Neuronal stem cell (in vitro differentiated cells): ENCODE measurements around the gene LCN6.
"Not testable (repeated sequence)": the region's sequence is repeated elsewhere in the genome, so short reads cannot be mapped to it uniquely, and the experiment has no call there.

Experiments
- DNase-seq: peaks from one replicate; pipeline ENCODE4 v3.0.0-alpha.2; 2013; ENCODE audit warnings: low spot score
- H2AFZ ChIP-seq: one replicate; pipeline ENCODE4 v1.6.1; 2013; ENCODE audit warnings: mild to moderate bottlenecking, low read length, inconsistent platforms
- H2AK5ac ChIP-seq: 2 replicates; pipeline ENCODE4 v1.6.1; 2013; ENCODE audit warnings: low read depth, mild to moderate bottlenecking, inconsistent platforms, low read length, moderate library complexity, mixed read lengths
- H2BK120ac ChIP-seq: 2 replicates; pipeline ENCODE4 v1.6.1; 2013; ENCODE audit warnings: low read depth, mild to moderate bottlenecking, inconsistent platforms, low read length, moderate library complexity, mixed read lengths
- H2BK12ac ChIP-seq: one replicate; pipeline ENCODE4 v1.6.1; 2013; ENCODE audit warnings: low read length, inconsistent platforms
- H2BK15ac ChIP-seq: 2 replicates; pipeline ENCODE4 v1.6.1; 2013; ENCODE audit warnings: mild to moderate bottlenecking, low read length, inconsistent platforms, mixed read lengths
- H2BK5ac ChIP-seq: one replicate; pipeline ENCODE4 v1.6.1; 2013; ENCODE audit warnings: inconsistent platforms, mild to moderate bottlenecking, low read length, moderate library complexity
- H3K14ac ChIP-seq: one replicate; pipeline ENCODE4 v1.6.1; 2013; ENCODE audit warnings: low read length, inconsistent platforms
- H3K18ac ChIP-seq: 2 replicates; pipeline ENCODE4 v1.6.1; 2013; ENCODE audit warnings: low read length, inconsistent platforms
- H3K23ac ChIP-seq: 2 replicates; pipeline ENCODE4 v1.6.1; 2013; ENCODE audit warnings: low read depth, mild to moderate bottlenecking, mixed read lengths, low read length, inconsistent platforms; ENCODE audit not compliant: poor library complexity
- H3K27ac ChIP-seq: replicated peaks from 3 replicates; pipeline ENCODE4 v1.5.1; 2013; ENCODE audit warnings: low read length, inconsistent platforms
- H3K27me3 ChIP-seq, 3 experiments: 2 replicates each; pipeline ENCODE4 v1.6.1; 2013; ENCODE audit warnings: low read length in 3 of 3, mild to moderate bottlenecking in 2 of 3, inconsistent platforms in 1 of 3, low read depth in 1 of 3, mixed read lengths in 1 of 3, moderate library complexity in 1 of 3; ENCODE audit not compliant: control insufficient read depth in 3 of 3, insufficient read depth in 3 of 3
- H3K36me3 ChIP-seq, 2 donors: replicated peaks in 1 of 2; 2 replicates each; pipeline ENCODE4 v1.6.1; 2013; ENCODE audit warnings: low read length in 2 of 2; ENCODE audit not compliant: control insufficient read depth in 2 of 2, insufficient read depth in 2 of 2
- H3K4ac ChIP-seq: 2 replicates; pipeline ENCODE4 v1.6.1; 2013; ENCODE audit warnings: inconsistent platforms, mild to moderate bottlenecking, low read length, moderate library complexity
- H3K4me1 ChIP-seq, 2 donors: 1 replicate in 1 of 2; 2 replicates in 1 of 2; pipeline ENCODE4 v1.6.1; 2013; ENCODE audit warnings: low read length in 2 of 2, low read depth in 1 of 2; ENCODE audit not compliant: control insufficient read depth in 2 of 2, insufficient read depth in 1 of 2
- H3K4me2 ChIP-seq: one replicate; pipeline ENCODE4 v1.6.1; 2013; ENCODE audit warnings: mild to moderate bottlenecking, low read length, inconsistent platforms; ENCODE audit not compliant: insufficient read depth, poor library complexity, severe bottlenecking
- H3K4me3 ChIP-seq, 2 donors: 2 replicates each; pipeline ENCODE4 v1.5.1; 2013; ENCODE audit warnings: low read length in 2 of 2, mild to moderate bottlenecking in 2 of 2, inconsistent platforms in 1 of 2, moderate library complexity in 1 of 2
- H3K79me1 ChIP-seq: one replicate; pipeline ENCODE4 v1.6.1; 2013; ENCODE audit warnings: low read depth, mild to moderate bottlenecking, inconsistent platforms, low read length, moderate library complexity
- H3K9ac ChIP-seq: one replicate; pipeline ENCODE4 v1.6.1; 2013; ENCODE audit warnings: mild to moderate bottlenecking, low read depth, low read length, inconsistent platforms; ENCODE audit not compliant: poor library complexity
- H3K9me3 ChIP-seq, 2 donors: replicated peaks in 1 of 2; 2 replicates each; pipeline versions ENCODE3 to v1.6.1; 2013; ENCODE audit warnings: low read length in 2 of 2, mild to moderate bottlenecking in 2 of 2, inconsistent platforms in 1 of 2, low read depth in 1 of 2, mixed read lengths in 1 of 2, moderate library complexity in 1 of 2; ENCODE audit not compliant: control insufficient read depth in 2 of 2, insufficient read depth in 1 of 2
- H4K8ac ChIP-seq: one replicate; pipeline ENCODE4 v1.6.1; 2013; ENCODE audit warnings: low read depth, mild to moderate bottlenecking, inconsistent platforms, low read length, moderate library complexity
- H4K91ac ChIP-seq: one replicate; pipeline ENCODE4 v1.6.1; 2013; ENCODE audit warnings: low read length, low read depth, mild to moderate bottlenecking, inconsistent platforms; ENCODE audit not compliant: poor library complexity
- WGBS, 2 donors: extraction: QIAGEN DNeasy Blood & Tissue Kit; methylation state at CpG; one replicate each; pipeline ENCODE4 v1.1.7; 2013; ENCODE audit warnings: missing lambda C conversion rate in 2 of 2, mixed read lengths in 1 of 2; ENCODE audit not compliant: insufficient read length in 2 of 2, insufficient replicate concordance in 1 of 2; ENCODE audit errors: extremely low coverage in 2 of 2; 5-methylcytosine and 5-hydroxymethylcytosine counted together

LCN6 gene

DNA sequence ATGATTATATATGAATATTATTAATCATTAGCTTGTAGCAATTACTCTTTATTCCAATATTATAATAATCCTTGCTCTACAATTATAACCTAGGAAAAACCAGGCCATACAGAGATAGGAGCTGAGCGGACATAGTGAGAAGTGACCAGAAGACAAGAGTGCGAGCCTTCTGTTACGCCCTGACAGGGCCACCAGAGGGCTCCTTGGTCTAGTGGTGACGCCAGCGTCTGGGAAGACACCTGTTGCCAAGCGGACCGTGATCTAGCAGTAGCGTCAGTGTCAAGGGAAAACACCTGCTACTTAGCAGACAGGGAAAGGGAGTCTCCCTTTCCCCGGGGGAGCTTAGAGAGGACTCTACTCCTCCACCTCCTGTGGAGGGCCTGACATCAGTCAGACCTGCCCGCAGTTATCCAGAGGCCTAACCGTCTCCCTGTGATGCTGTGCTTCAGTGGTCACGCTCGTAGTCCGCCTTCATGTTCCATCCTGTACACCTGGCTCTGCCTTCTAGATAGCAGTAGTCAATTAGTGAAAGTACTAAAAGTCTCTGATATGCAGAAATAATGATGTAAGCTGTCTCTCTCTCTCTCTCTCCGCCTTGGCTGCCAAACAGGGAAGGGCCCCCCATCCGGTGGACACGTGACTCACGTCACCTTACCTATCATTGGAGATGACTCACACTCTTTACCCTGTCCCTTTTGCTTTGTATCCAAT lies 18.2 kb upstream of the LCN6 start:
- not testable (repeated sequence) for H2BK5ac ChIP-seq

DNA sequence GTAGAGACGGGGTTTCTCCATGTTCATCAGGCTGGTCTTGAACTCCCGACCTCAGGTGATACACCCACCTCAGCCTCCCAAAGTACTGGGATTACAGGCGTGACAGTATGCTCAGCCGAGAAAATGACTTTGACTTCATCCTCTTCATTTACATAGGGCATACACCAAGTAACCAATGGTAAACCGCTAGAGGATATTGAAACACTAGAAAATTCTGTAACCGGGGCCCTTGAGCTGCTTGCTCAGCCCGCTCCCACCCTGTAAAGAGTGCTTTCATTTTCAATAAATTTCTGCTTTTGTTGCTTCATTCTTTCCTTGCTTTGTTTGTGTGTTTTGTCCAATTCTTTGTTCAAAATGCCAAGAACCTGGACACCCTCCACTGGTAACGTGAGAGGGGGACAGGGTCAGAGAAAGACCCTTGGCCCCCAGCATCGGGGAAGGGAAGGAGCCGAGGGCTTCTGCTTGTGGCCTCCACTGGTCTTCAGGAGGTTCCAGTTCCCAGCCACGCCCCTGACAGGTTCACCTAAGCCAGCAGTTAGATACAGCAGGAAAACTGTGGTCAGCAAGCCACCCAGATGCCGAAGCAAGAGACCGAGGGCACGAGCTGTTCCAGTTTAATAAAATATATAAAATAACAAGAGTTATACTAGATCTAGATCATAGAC lies 17.6 kb upstream of the LCN6 start:
- not testable (repeated sequence) for H2BK120ac ChIP-seq, H3K79me1 ChIP-seq, H4K91ac ChIP-seq, H3K9me3 ChIP-seq, DNase-seq, H3K36me3 ChIP-seq, H2BK5ac ChIP-seq, H4K8ac ChIP-seq, H3K4me3 ChIP-seq, H3K27ac ChIP-seq, H3K14ac ChIP-seq, H3K9ac ChIP-seq, H2BK12ac ChIP-seq, H3K23ac ChIP-seq, H3K4me2 ChIP-seq, H3K4ac ChIP-seq, H2AFZ ChIP-seq, H2AK5ac ChIP-seq, H3K18ac ChIP-seq, H3K27me3 ChIP-seq
- Histone ChIP-seq H2BK15ac (peak overlapping the region; percentile 87), H3K4me1 (peaks cover 6 to 13% of the 10 kb centered on the region in 2 donors)
- no CpG with 5 or more reads among the region's 14 CpGs for WGBS, 2 donors

More for the DNA sequence above, 18.2 kb upstream of the LCN6 start:
- H2AK5ac ChIP-seq, H3K79me1 ChIP-seq, H2BK15ac ChIP-seq, H4K91ac ChIP-seq, H3K18ac ChIP-seq, DNase-seq, H3K23ac ChIP-seq, H3K9me3 ChIP-seq, H3K27me3 ChIP-seq, H2BK12ac ChIP-seq, H4K8ac ChIP-seq, H3K36me3 ChIP-seq, H2AFZ ChIP-seq, H3K9ac ChIP-seq, H2BK120ac ChIP-seq, H3K4ac ChIP-seq, H3K4me2 ChIP-seq, H3K27ac ChIP-seq, H3K14ac ChIP-seq, H3K4me3 ChIP-seq: not testable (repeated sequence)
- peaks cover 5 to 12% of the 10 kb centered on the region in 2 donors for H3K4me1 ChIP-seq
- WGBS, 2 donors: no CpG with 5 or more reads among the region's 18 CpGs

DNA sequence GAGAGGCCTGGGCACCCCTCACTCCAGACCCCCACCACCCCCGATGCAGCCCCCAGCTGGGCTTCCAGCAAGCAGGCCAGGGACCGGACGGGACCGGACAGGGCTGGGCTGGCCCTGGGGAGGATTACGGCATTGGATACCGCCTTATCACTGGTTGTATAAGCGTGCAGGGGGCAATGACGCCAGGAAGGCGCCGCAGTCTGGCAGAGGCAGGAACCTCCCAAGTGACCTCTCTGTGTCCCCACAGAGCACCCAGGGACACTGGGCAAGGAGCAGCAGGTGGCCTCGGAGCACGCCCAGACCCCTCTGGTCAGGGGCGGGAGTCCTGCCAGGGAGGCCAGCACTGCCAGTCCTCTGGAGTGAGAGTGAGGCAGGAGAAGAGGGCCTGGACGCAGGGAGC lies 16.7 kb upstream of the LCN6 start:
- peak overlapping the region; percentile 99 for H2AK5ac ChIP-seq
- no peak overlapping the region for H3K4me2 ChIP-seq
- H3K36me3 ChIP-seq: no peaks in the 10 kb centered on the region
- peaks cover 0 to 9% (median 2%) of the 10 kb centered on the region in 3 experiments for H3K27me3 ChIP-seq
- no peak overlapping the region for H2BK15ac ChIP-seq
- peak overlapping the region; percentile 75 for H2BK5ac ChIP-seq
- peak overlapping the region; percentile 10 for H3K4ac ChIP-seq
- peak overlapping the region; percentile 41 for H2BK12ac ChIP-seq
- H3K9ac ChIP-seq: peak overlapping the region; percentile 50
- WGBS, 2 donors: no CpG with 5 or more reads among the region's 14 CpGs
- no peak overlapping the region for H4K8ac ChIP-seq
- no peak overlapping the region for H4K91ac ChIP-seq
- H3K79me1 ChIP-seq: no peaks in the 10 kb centered on the region
- peaks cover 9 to 13% of the 10 kb centered on the region in 2 donors for H3K4me1 ChIP-seq
- H3K23ac ChIP-seq: no peak overlapping the region
- H2AFZ ChIP-seq: no peak overlapping the region
- H3K14ac ChIP-seq: no peak overlapping the region
- H3K9me3 ChIP-seq: no peaks in the 10 kb centered on the region
- peak overlapping the region; percentile 84 for H3K18ac ChIP-seq
- no peak overlapping the region for H3K27ac ChIP-seq
- peak overlapping the region; percentile 87 for H2BK120ac ChIP-seq
- H3K4me3 ChIP-seq: no peak overlapping the region
- no peak for DNase-seq

DNA sequence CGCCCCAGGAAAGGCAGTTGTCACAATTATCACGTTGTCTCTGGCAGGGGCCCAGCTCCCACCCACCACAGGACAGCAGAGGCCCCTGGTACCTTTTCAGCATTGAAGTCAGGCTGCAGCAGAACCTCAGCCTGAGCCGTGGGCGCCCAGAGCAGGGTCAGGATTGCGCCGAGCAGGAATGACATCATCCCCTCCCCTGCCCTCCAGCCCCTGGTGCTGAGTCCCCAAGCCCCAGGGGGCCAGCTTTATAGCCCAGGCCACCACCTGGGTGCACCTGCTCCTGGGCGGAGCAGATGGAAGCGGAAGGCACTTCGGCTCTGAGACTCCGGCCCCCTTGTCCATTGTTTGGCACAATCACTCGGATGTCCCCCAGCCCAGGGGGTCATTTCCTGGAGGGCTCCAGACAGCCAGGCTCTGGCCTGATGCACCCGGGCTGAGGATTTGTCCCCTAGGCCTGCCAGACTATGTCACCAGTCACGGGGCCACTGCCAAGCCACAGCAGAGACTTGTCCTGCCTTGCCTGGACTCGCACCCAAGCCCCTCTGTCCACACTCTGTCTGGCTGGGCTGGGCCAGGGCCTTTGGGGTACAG lies 16.1 kb upstream of the LCN6 start, which contains the start of gene LCN15:
Gene LCN15 (minus strand): TSS at position 218 of the 591 bp plus-strand sequence. CDS start 30 bp downstream, at position 188.
- H2BK120ac ChIP-seq: peak within 1 kb of the TSS; percentile 87
- H3K27ac ChIP-seq: peak within 1 kb of the TSS; percentile 46
- peak within 1 kb of the TSS; percentile 85 for H3K23ac ChIP-seq
- no peaks in the 10 kb centered on the region for H3K9me3 ChIP-seq
- peak within 1 kb of the TSS; percentile 9 for H3K14ac ChIP-seq
- H3K4me2 ChIP-seq: peak within 1 kb of the TSS; percentile 18
- WGBS, 2 donors: no CpG with 5 or more reads among the region's 14 CpGs
- H2AK5ac ChIP-seq: peak within 1 kb of the TSS; percentile 99
- H4K91ac ChIP-seq: peak within 1 kb of the TSS; percentile 85
- H3K9ac ChIP-seq: peak within 1 kb of the TSS; percentile 77
- no peaks in the 10 kb centered on the region for H3K36me3 ChIP-seq
- H3K4ac ChIP-seq: peak within 1 kb of the TSS; percentile 89
- no peak for DNase-seq
- H2BK12ac ChIP-seq: peak within 1 kb of the TSS; percentile 97
- no peaks in the 10 kb centered on the region for H3K79me1 ChIP-seq
- H2BK15ac ChIP-seq: peak within 1 kb of the TSS; percentile 99
- peak within 1 kb of the TSS; percentile 93 for H2BK5ac ChIP-seq
- H4K8ac ChIP-seq: no peak within 1 kb of the TSS
- peaks cover 10 to 11% of the 10 kb centered on the region in 2 donors for H3K4me1 ChIP-seq
- peaks cover 0 to 9% (median 2%) of the 10 kb centered on the region in 3 experiments for H3K27me3 ChIP-seq
- no peak within 1 kb of the TSS for H3K4me3 ChIP-seq
- peak within 1 kb of the TSS; percentile 97 for H3K18ac ChIP-seq
- no peak within 1 kb of the TSS for H2AFZ ChIP-seq
